Vagina (tissue), 2 donors: ENCODE measurements around the gene DCTN1.

Experiments used
- POLR2A ChIP-seq, 2 donors: fragments of 450-650 bp; IDR thresholded peaks; one replicate each; pipeline ENCODE4 v1.6.1; 2017; ENCODE audit warnings: antibody characterized with exemption in 2 of 2, mild to moderate bottlenecking in 2 of 2, moderate library complexity in 2 of 2
- POLR2AphosphoS5 ChIP-seq, 2 donors: sonication (generic); formaldehyde crosslinking; IDR thresholded peaks; one replicate each; pipeline ENCODE4 v1.9.0; 2017; ENCODE audit warnings: antibody characterized with exemption in 2 of 2, mild to moderate bottlenecking in 2 of 2, low read depth in 1 of 2; ENCODE audit not compliant: insufficient read depth in 1 of 2
- TF ChIP-seq, protein P1 (sequence below), 3 experiments: fragments of 450-650 bp in 2 of 3; fragments of 200-600 bp in 1 of 3; sonication (generic) in 1 of 3; IDR thresholded peaks; one replicate each; pipeline ENCODE4 v1.5.1; 2017 to 2019; ENCODE audit warnings: antibody characterized with exemption in 3 of 3, mild to moderate bottlenecking in 2 of 3, moderate library complexity in 2 of 3

DNA sequence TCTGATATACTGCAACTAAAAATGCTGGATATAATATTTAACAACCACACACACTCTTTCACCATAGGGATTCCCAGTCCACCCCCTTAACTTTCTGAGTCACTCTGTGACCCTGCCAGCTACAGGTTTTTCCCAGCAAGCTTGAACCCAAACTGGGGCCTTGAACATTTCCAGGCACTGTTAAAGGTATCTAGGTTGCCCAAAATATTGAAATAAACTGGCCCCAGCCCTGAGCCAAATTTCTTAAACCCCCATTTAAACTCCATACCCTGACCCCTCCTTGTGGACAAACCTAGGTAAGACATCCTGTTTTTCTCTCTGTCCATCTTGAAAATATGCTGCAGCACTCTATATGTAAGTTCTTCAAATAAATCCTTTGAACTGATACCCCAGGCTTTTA is 19.7 kb upstream of the DCTN1 start:
- TF ChIP-seq, protein P1, sequence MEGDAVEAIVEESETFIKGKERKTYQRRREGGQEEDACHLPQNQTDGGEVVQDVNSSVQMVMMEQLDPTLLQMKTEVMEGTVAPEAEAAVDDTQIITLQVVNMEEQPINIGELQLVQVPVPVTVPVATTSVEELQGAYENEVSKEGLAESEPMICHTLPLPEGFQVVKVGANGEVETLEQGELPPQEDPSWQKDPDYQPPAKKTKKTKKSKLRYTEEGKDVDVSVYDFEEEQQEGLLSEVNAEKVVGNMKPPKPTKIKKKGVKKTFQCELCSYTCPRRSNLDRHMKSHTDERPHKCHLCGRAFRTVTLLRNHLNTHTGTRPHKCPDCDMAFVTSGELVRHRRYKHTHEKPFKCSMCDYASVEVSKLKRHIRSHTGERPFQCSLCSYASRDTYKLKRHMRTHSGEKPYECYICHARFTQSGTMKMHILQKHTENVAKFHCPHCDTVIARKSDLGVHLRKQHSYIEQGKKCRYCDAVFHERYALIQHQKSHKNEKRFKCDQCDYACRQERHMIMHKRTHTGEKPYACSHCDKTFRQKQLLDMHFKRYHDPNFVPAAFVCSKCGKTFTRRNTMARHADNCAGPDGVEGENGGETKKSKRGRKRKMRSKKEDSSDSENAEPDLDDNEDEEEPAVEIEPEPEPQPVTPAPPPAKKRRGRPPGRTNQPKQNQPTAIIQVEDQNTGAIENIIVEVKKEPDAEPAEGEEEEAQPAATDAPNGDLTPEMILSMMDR (IDR thresholded peaks at IDR 0.05): peak in 1 of 3 experiments; percentile 36
- no peak for TF ChIP-seq POLR2A (IDR thresholded peaks at IDR 0.05)
- no peak for TF ChIP-seq POLR2AphosphoS5 (IDR thresholded peaks at IDR 0.05; ENCODE audit: insufficient read depth in 1 of 2, low read depth in 1 of 2)
